ENCODE measurements around the gene SPATA3.

GRCh38 chr2:231001036-231001435 lies 5.1 kb downstream of the SPATA3 start:
- TF ChIP-seq CREB1 (IDR thresholded peaks at IDR 0.05; ENCODE audit: low read depth) (no peak), MAX (IDR thresholded peaks at IDR 0.05) (no peak), NFIC (IDR thresholded peaks at IDR 0.05) (no peak), FOXM1 (IDR thresholded peaks at IDR 0.05; ENCODE audit: borderline replicate concordance, low read depth) (no peak), RAD21 (IDR thresholded peaks at IDR 0.05; ENCODE audit: low read depth) (no peak), EP300 (IDR thresholded peaks at IDR 0.05; ENCODE audit: borderline replicate concordance) (no peak), YY1 (IDR thresholded peaks at IDR 0.05; ENCODE audit: low read depth) (no peak), TAF1 (IDR thresholded peaks at IDR 0.05; ENCODE audit: low read depth) (no peak), ZBTB7A (IDR thresholded peaks at IDR 0.05; ENCODE audit: low read depth) (no peak), CEBPB (IDR thresholded peaks at IDR 0.05) (no peak), TCF12 (IDR thresholded peaks at IDR 0.05; ENCODE audit: low read depth) (no peak)
- TF ChIP-seq, protein P1, sequence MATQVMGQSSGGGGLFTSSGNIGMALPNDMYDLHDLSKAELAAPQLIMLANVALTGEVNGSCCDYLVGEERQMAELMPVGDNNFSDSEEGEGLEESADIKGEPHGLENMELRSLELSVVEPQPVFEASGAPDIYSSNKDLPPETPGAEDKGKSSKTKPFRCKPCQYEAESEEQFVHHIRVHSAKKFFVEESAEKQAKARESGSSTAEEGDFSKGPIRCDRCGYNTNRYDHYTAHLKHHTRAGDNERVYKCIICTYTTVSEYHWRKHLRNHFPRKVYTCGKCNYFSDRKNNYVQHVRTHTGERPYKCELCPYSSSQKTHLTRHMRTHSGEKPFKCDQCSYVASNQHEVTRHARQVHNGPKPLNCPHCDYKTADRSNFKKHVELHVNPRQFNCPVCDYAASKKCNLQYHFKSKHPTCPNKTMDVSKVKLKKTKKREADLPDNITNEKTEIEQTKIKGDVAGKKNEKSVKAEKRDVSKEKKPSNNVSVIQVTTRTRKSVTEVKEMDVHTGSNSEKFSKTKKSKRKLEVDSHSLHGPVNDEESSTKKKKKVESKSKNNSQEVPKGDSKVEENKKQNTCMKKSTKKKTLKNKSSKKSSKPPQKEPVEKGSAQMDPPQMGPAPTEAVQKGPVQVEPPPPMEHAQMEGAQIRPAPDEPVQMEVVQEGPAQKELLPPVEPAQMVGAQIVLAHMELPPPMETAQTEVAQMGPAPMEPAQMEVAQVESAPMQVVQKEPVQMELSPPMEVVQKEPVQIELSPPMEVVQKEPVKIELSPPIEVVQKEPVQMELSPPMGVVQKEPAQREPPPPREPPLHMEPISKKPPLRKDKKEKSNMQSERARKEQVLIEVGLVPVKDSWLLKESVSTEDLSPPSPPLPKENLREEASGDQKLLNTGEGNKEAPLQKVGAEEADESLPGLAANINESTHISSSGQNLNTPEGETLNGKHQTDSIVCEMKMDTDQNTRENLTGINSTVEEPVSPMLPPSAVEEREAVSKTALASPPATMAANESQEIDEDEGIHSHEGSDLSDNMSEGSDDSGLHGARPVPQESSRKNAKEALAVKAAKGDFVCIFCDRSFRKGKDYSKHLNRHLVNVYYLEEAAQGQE (IDR thresholded peaks at IDR 0.05; ENCODE audit: low read depth) = no peak
- TF ChIP-seq, protein P2, sequence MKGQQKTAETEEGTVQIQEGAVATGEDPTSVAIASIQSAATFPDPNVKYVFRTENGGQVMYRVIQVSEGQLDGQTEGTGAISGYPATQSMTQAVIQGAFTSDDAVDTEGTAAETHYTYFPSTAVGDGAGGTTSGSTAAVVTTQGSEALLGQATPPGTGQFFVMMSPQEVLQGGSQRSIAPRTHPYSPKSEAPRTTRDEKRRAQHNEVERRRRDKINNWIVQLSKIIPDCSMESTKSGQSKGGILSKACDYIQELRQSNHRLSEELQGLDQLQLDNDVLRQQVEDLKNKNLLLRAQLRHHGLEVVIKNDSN (IDR thresholded peaks at IDR 0.05) = no peak
